A673 (cell line): ENCODE measurements around the gene CSNK1D. TPM values are rescaled to one million over a fixed set of nuclear protein-coding genes. Genes with fewer than 3 reads are reported as not detected.

Experiments
- BruUV-seq: library from RNA; stranded (reverse); fragments of 400-500 nt; replicated peaks from 2 replicates; lab custom pipeline; 2021; lab: Mats Ljungman, UMichigan
- CTCF ChIA-PET: fragments of 300-600 bp; sonication (Branson Sonifier 250); formaldehyde crosslinking; loops from one replicate; lab custom pipeline; 2022; ENCODE audit warnings: antibody characterized with exemption; lab: Charles Lee
- POLR2A ChIA-PET: fragments of 300-600 bp; sonication (Branson Sonifier 250); formaldehyde crosslinking; loops from one replicate; lab custom pipeline; 2022; ENCODE audit warnings: antibody characterized with exemption; ENCODE audit not compliant: low non-redundant PET; lab: Charles Lee
- DNase-seq: peaks from one replicate; pipeline ENCODE4 v3.0.0-alpha.2; 2015; ENCODE audit warnings: low spot score
- H3K27ac ChIP-seq: fragments of 200-600 bp; sonication (generic); 2 replicates; pipeline ENCODE4 v1.5.1; 2016; ENCODE audit warnings: mixed run types, low read depth, mild to moderate bottlenecking, mixed read lengths, antibody characterized with exemption, low read length; ENCODE audit not compliant: poor library complexity, severe bottlenecking
- H3K27me3 ChIP-seq: fragments of 200-600 bp; sonication (generic); replicated peaks from 2 replicates; pipeline ENCODE4 v1.6.1; 2017; ENCODE audit warnings: mixed run types, low read depth, mild to moderate bottlenecking, mixed read lengths, antibody characterized with exemption, low read length; ENCODE audit not compliant: insufficient read depth, poor library complexity
- H3K36me3 ChIP-seq: fragments of 200-600 bp; sonication (generic); 2 replicates; pipeline ENCODE4 v1.6.1; 2016; ENCODE audit warnings: mixed run types, mild to moderate bottlenecking, mixed read lengths, antibody characterized with exemption, low read length; ENCODE audit not compliant: insufficient read depth, poor library complexity, severe bottlenecking
- H3K4me1 ChIP-seq: fragments of 200-600 bp; sonication (generic); 2 replicates; pipeline ENCODE4 v1.6.1; 2017; ENCODE audit warnings: mixed run types, mild to moderate bottlenecking, mixed read lengths, antibody characterized with exemption, low read length; ENCODE audit not compliant: insufficient read depth, poor library complexity, severe bottlenecking
- H3K4me3 ChIP-seq: fragments of 200-600 bp; sonication (generic); 2 replicates; pipeline ENCODE4 v1.5.1; 2016; ENCODE audit warnings: low read depth, mixed run types, mild to moderate bottlenecking, mixed read lengths, low read length; ENCODE audit not compliant: poor library complexity, severe bottlenecking
- H3K9me3 ChIP-seq: fragments of 200-600 bp; sonication (generic); 2 replicates; pipeline ENCODE4 v1.6.1; 2016; ENCODE audit warnings: mixed run types, low read depth, mild to moderate bottlenecking, mixed read lengths, antibody characterized with exemption, low read length; ENCODE audit not compliant: poor library complexity, severe bottlenecking
- CTCF ChIP-seq: fragments of 300-800, 200-600 bp; sonication (generic); conservative IDR thresholded peaks from 2 replicates; pipeline ENCODE4 v1.5.1; 2017; ENCODE audit warnings: low read depth, mild to moderate bottlenecking, antibody characterized with exemption, low read length, moderate library complexity, mixed read lengths
- EZH2 ChIP-seq: fragments of 200-600 bp; sonication (generic); IDR thresholded peaks from 2 replicates; pipeline ENCODE4 v1.6.1; 2017; ENCODE audit warnings: borderline replicate concordance, low read depth, mild to moderate bottlenecking, mixed read lengths, antibody characterized with exemption, low read length; ENCODE audit not compliant: poor library complexity, severe bottlenecking
- intact Hi-C: fragments of 100-400 bp; cut with micrococcal nuclease; formaldehyde crosslinking; loops from one replicate; pipeline ENCODE4 v1.10.0; 2022; ENCODE audit not compliant: unreplicated experiment
- total RNA-seq: library from RNA; stranded (reverse); gene quantifications from 2 replicates; pipeline ENCODE4 v1.2.3, GENCODE V29; 2021

CSNK1D gene
- total RNA-seq, 1 experiment from 2014 or later = 150 TPM

- H3K4me3 ChIP-seq = no peak overlapping the region
- CTCF ChIA-PET = interaction anchor here (0.6 to 3.3 kb wide), 4 partner anchors 10 to 318 kb away, joined by 3 to 10 read pairs (median 4); partner anchors contain the start of gene SECTM1
- H3K27me3 ChIP-seq = no peaks in the 10 kb centered on the region
- H3K27ac ChIP-seq = peak overlapping the region; percentile 35
- BruUV-seq = no TSS peak
- peaks cover 39% of the 10 kb centered on the region for H3K4me1 ChIP-seq
- TF ChIP-seq CTCF (peak; percentile 98), EZH2 (no peak)
- no peaks in the 10 kb centered on the region for H3K36me3 ChIP-seq
- intact Hi-C loops = no loop called here
- H3K9me3 ChIP-seq = no peaks in the 10 kb centered on the region
- POLR2A ChIA-PET = no interaction called here
- peak; percentile 84 for DNase-seq
These were observed 37.1 kb downstream of the CSNK1D start for GRCh38 chr17:82236142-82236971.

- TF ChIP-seq EZH2 = no peak
- no peak for TF ChIP-seq CTCF
- no peak for DNase-seq
- intact Hi-C loops = no loop called here
- Histone ChIP-seq H3K4me3 (no peak overlapping the region), H3K4me1 (peaks cover 45% of the 10 kb centered on the region), H3K27me3 (no peaks in the 10 kb centered on the region), H3K36me3 (no peaks in the 10 kb centered on the region), H3K9me3 (no peaks in the 10 kb centered on the region), H3K27ac (peak overlapping the region; percentile 35)
- no TSS peak for BruUV-seq
- CTCF ChIA-PET = interaction anchor here (0.6 to 3.3 kb wide), 2 partner anchors 11 to 98 kb away, joined by 4 to 10 read pairs; partner anchors contain the start of gene SECTM1
- POLR2A ChIA-PET = no interaction called here
These were observed 37.7 kb downstream of the CSNK1D start for GRCh38 chr17:82235775-82236141.

- Histone ChIP-seq H3K4me1 (peaks cover 50% of the 10 kb centered on the region), H3K27me3 (no peaks in the 10 kb centered on the region), H3K4me3 (no peak overlapping the region), H3K36me3 (no peaks in the 10 kb centered on the region), H3K27ac (no peak overlapping the region), H3K9me3 (no peaks in the 10 kb centered on the region)
- BruUV-seq = no TSS peak
- ChIA-PET POLR2A (no interaction called here), CTCF (interaction anchor here (0.6 kb wide), 1 partner anchor 98 kb away, joined by 4 read pairs; the partner anchor contains the start of gene SECTM1)
- no peak for DNase-seq
- intact Hi-C loops = no loop called here
- TF ChIP-seq EZH2 = no peak
- TF ChIP-seq CTCF = no peak
These were observed 38.3 kb downstream of the CSNK1D start for GRCh38 chr17:82235056-82235774.
